Measurements from ENCODE around the gene FEM1C. TPM values are rescaled to one million over a fixed set of nuclear protein-coding genes. Genes with fewer than 3 reads are reported as not detected.

The FEM1C gene
- total RNA-seq, 1 experiment from 2014 or later: 20.5 TPM

GRCh38 chr5:115549154-115549553 lies 4.6 kb upstream of the FEM1C start:
- Histone ChIP-seq H3K4me3 (no peak overlapping the region), H3K27ac (no peak overlapping the region), H3K9me3 (replicated peaks) (peaks cover 6% of the 10 kb centered on the region; the same call in 1 of the 2 replicates), H3K27me3 (replicated peaks) (no peaks in the 10 kb centered on the region), H3K4me1 (replicated peaks) (peaks cover 8% of the 10 kb centered on the region; the same call in 1 of the 2 replicates), H3K36me3 (peaks cover 4% of the 10 kb centered on the region)
- DNase-seq (ENCODE audit: low read depth in 1 of 2, low spot score in 2 of 2): peak in 1 of 2 experiments; percentile 38

- Histone ChIP-seq H3K27ac (no peak overlapping the region), H3K4me3 (no peak overlapping the region), H3K9me3 (replicated peaks) (peaks cover 6% of the 10 kb centered on the region; the same call in 1 of the 2 replicates), H3K27me3 (replicated peaks) (no peaks in the 10 kb centered on the region), H3K36me3 (peaks cover 4% of the 10 kb centered on the region), H3K4me1 (replicated peaks) (peaks cover 8% of the 10 kb centered on the region; the same call in 1 of the 2 replicates)
- DNase-seq (ENCODE audit: low read depth in 1 of 2, low spot score in 2 of 2): no peak
Measured at GRCh38 chr5:115548683-115549082, 4.1 kb upstream of the FEM1C start.

- peaks cover 32% of the 10 kb centered on the region for H3K36me3 ChIP-seq
- no peak overlapping the region; the same call in 1 of the 2 replicates for H3K4me3 ChIP-seq
- H3K9me3 ChIP-seq (replicated peaks): peaks cover 6% of the 10 kb centered on the region; the same call in 1 of the 2 replicates
- peaks cover 13% of the 10 kb centered on the region for H3K4me1 ChIP-seq (replicated peaks)
- DNase-seq (ENCODE audit: low read depth in 1 of 2, low spot score in 2 of 2): no peak
- no peak overlapping the region for H3K27ac ChIP-seq
- H3K27me3 ChIP-seq (replicated peaks): no peaks in the 10 kb centered on the region
Measured at GRCh38 chr5:115545351-115545882, 842 bp upstream of the FEM1C start.

- peak in 1 of 2 experiments; percentile 74 for DNase-seq (ENCODE audit: low read depth in 1 of 2, low spot score in 2 of 2)
- peaks cover 6% of the 10 kb centered on the region; the same call in 1 of the 2 replicates for H3K9me3 ChIP-seq (replicated peaks)
Measured at GRCh38 chr5:115544043-115544435, 536 bp downstream of the FEM1C start.

GRCh38 chr5:115543365-115544042 lies 1.1 kb downstream of the FEM1C start:
- Histone ChIP-seq H3K27ac (peak overlapping the region; percentile 89), H3K9me3 (replicated peaks) (peaks cover 6% of the 10 kb centered on the region; the same call in 1 of the 2 replicates), H3K36me3 (peaks cover 51% of the 10 kb centered on the region), H3K4me1 (replicated peaks) (peaks cover 13% of the 10 kb centered on the region), H3K27me3 (replicated peaks) (no peaks in the 10 kb centered on the region), H3K4me3 (peak overlapping the region; percentile 89)
- no peak for DNase-seq (ENCODE audit: low read depth in 1 of 2, low spot score in 2 of 2)

More at GRCh38 chr5:115544043-115544435, 536 bp downstream of the FEM1C start:
- peak overlapping the region; percentile 89 for H3K4me3 ChIP-seq
- H3K27ac ChIP-seq: peak overlapping the region; percentile 89
- no peaks in the 10 kb centered on the region for H3K27me3 ChIP-seq (replicated peaks)
- peaks cover 13% of the 10 kb centered on the region for H3K4me1 ChIP-seq (replicated peaks)
- peaks cover 45% of the 10 kb centered on the region for H3K36me3 ChIP-seq

- H3K27ac ChIP-seq: peak overlapping the region; percentile 33; the same call in 1 of the 2 replicates
- peak in 1 of 2 experiments; percentile 22 for DNase-seq (ENCODE audit: low read depth in 1 of 2, low spot score in 2 of 2)
- peaks cover 13% of the 10 kb centered on the region for H3K4me1 ChIP-seq (replicated peaks)
- peak overlapping the region; percentile 89 for H3K4me3 ChIP-seq
- no peaks in the 10 kb centered on the region for H3K27me3 ChIP-seq (replicated peaks)
- peaks cover 58% of the 10 kb centered on the region for H3K36me3 ChIP-seq
- H3K9me3 ChIP-seq (replicated peaks): peaks cover 6% of the 10 kb centered on the region; the same call in 1 of the 2 replicates
Measured at GRCh38 chr5:115542651-115543364, 1.8 kb downstream of the FEM1C start.

- H3K9me3 ChIP-seq (replicated peaks): peaks cover 6% of the 10 kb centered on the region; the same call in 1 of the 2 replicates
- no peaks in the 10 kb centered on the region for H3K27me3 ChIP-seq (replicated peaks)
- peaks cover 65% of the 10 kb centered on the region for H3K36me3 ChIP-seq
- peaks cover 13% of the 10 kb centered on the region for H3K4me1 ChIP-seq (replicated peaks)
- DNase-seq (ENCODE audit: low read depth in 1 of 2, low spot score in 2 of 2): peak in 1 of 2 experiments; percentile 51
- H3K27ac ChIP-seq: peak overlapping the region; percentile 33
- H3K4me3 ChIP-seq: peak overlapping the region; percentile 89
Measured at GRCh38 chr5:115542086-115542485, 2.5 kb downstream of the FEM1C start.

GRCh38 chr5:115541611-115542010 lies 3.0 kb downstream of the FEM1C start:
- DNase-seq (ENCODE audit: low read depth in 1 of 2, low spot score in 2 of 2): peak in 1 of 2 experiments; percentile 40
- Histone ChIP-seq H3K4me1 (replicated peaks) (peaks cover 13% of the 10 kb centered on the region), H3K36me3 (peaks cover 70% of the 10 kb centered on the region)

GRCh38 chr5:115535479-115536035 lies 9.0 kb downstream of the FEM1C start:
- Histone ChIP-seq H3K4me1 (replicated peaks) (no peaks in the 10 kb centered on the region; the same call in 1 of the 2 replicates), H3K27ac (no peak overlapping the region), H3K4me3 (no peak overlapping the region), H3K27me3 (replicated peaks) (no peaks in the 10 kb centered on the region), H3K9me3 (replicated peaks) (no peaks in the 10 kb centered on the region), H3K36me3 (peaks cover 79% of the 10 kb centered on the region)
- no peak for DNase-seq (ENCODE audit: low read depth in 1 of 2, low spot score in 2 of 2)

More at GRCh38 chr5:115541611-115542010, 3.0 kb downstream of the FEM1C start:
- peak overlapping the region; percentile 89 for H3K4me3 ChIP-seq
- peak overlapping the region; percentile 33 for H3K27ac ChIP-seq
- peaks cover 6% of the 10 kb centered on the region; the same call in 1 of the 2 replicates for H3K9me3 ChIP-seq (replicated peaks)
- no peaks in the 10 kb centered on the region for H3K27me3 ChIP-seq (replicated peaks)

- Histone ChIP-seq H3K36me3 (peaks cover 59% of the 10 kb centered on the region), H3K4me3 (no peak overlapping the region), H3K27me3 (replicated peaks) (no peaks in the 10 kb centered on the region), H3K27ac (no peak overlapping the region), H3K9me3 (replicated peaks) (no peaks in the 10 kb centered on the region), H3K4me1 (replicated peaks) (no peaks in the 10 kb centered on the region)
- DNase-seq (ENCODE audit: low read depth in 1 of 2, low spot score in 2 of 2): no peak
Measured at GRCh38 chr5:115532517-115532916, 12.1 kb downstream of the FEM1C start.

- H3K27ac ChIP-seq: no peak overlapping the region
- no peak overlapping the region for H3K4me3 ChIP-seq
- peaks cover 59% of the 10 kb centered on the region for H3K36me3 ChIP-seq
- no peaks in the 10 kb centered on the region for H3K27me3 ChIP-seq (replicated peaks)
- DNase-seq (ENCODE audit: low read depth in 1 of 2, low spot score in 2 of 2): no peak
- no peaks in the 10 kb centered on the region for H3K4me1 ChIP-seq (replicated peaks)
- H3K9me3 ChIP-seq (replicated peaks): no peaks in the 10 kb centered on the region
Measured at GRCh38 chr5:115531787-115532367, 12.7 kb downstream of the FEM1C start.

GRCh38 chr5:115531380-115531779 lies 13.2 kb downstream of the FEM1C start:
- Histone ChIP-seq H3K4me3 (no peak overlapping the region), H3K27me3 (replicated peaks) (no peaks in the 10 kb centered on the region), H3K4me1 (replicated peaks) (no peaks in the 10 kb centered on the region), H3K36me3 (peaks cover 54% of the 10 kb centered on the region), H3K9me3 (replicated peaks) (no peaks in the 10 kb centered on the region), H3K27ac (no peak overlapping the region)
- no peak for DNase-seq (ENCODE audit: low read depth in 1 of 2, low spot score in 2 of 2)

- no peaks in the 10 kb centered on the region for H3K27me3 ChIP-seq (replicated peaks)
- no peaks in the 10 kb centered on the region for H3K4me1 ChIP-seq (replicated peaks)
- no peak for DNase-seq (ENCODE audit: low read depth in 1 of 2, low spot score in 2 of 2)
- H3K9me3 ChIP-seq (replicated peaks): no peaks in the 10 kb centered on the region
- no peak overlapping the region for H3K27ac ChIP-seq
- H3K4me3 ChIP-seq: no peak overlapping the region
- H3K36me3 ChIP-seq: peaks cover 47% of the 10 kb centered on the region
Measured at GRCh38 chr5:115530426-115530825, 14.1 kb downstream of the FEM1C start.

Measured in SJSA1 (cell line).